PC-9 (cell line): ENCODE measurements around the gene KRT32. TPM values are rescaled to one million over a fixed set of nuclear protein-coding genes. Genes with fewer than 3 reads are reported as not detected.

Source experiments
- BruUV-seq: library from RNA; stranded (reverse); fragments of 400-500 nt; replicated peaks from 2 replicates; lab custom pipeline; 2021; lab: Mats Ljungman, UMichigan
- CTCF ChIA-PET: fragments of 300-600 bp; sonication (Branson Sonifier 250); formaldehyde crosslinking; loops from one replicate; lab custom pipeline; 2022; ENCODE audit warnings: antibody characterized with exemption; lab: Charles Lee
- POLR2A ChIA-PET: fragments of 300-600 bp; sonication (Branson Sonifier 250); formaldehyde crosslinking; loops from one replicate; lab custom pipeline; 2022; ENCODE audit warnings: antibody characterized with exemption; ENCODE audit not compliant: unreplicated experiment; lab: Charles Lee
- DNase-seq, 2 experiments: peaks; one replicate each; pipeline versions ENCODE4 v3.0.0 to v3.0.0-alpha.2; 2015 to 2022; ENCODE audit warnings: mixed read lengths in 1 of 2
- H2AFZ ChIP-seq: fragments of 200-600 bp; sonication (generic); 2 replicates; pipeline ENCODE4 v1.8.1; 2017; ENCODE audit warnings: antibody characterized with exemption
- H3F3A ChIP-seq: fragments of 200-600 bp; sonication (generic); 2 replicates; pipeline ENCODE4 v1.8.1; 2017; ENCODE audit warnings: antibody characterized with exemption, mild to moderate bottlenecking, low read depth; ENCODE audit not compliant: insufficient read depth
- H3K27ac ChIP-seq: fragments of 200-600 bp; sonication (generic); 2 replicates; pipeline ENCODE4 v1.6.1; 2016; ENCODE audit warnings: mixed run types
- H3K27me3 ChIP-seq: fragments of 200-600 bp; sonication (generic); 2 replicates; pipeline ENCODE4 v1.6.1; 2016; ENCODE audit warnings: low read depth, mixed run types; ENCODE audit not compliant: insufficient read depth
- H3K36me3 ChIP-seq: fragments of 200-600 bp; sonication (generic); 2 replicates; pipeline ENCODE4 v1.6.1; 2016; ENCODE audit warnings: low read depth, mixed run types
- H3K4me1 ChIP-seq: fragments of 200-600 bp; sonication (generic); replicated peaks from 2 replicates; pipeline ENCODE4 v1.6.1; 2016; ENCODE audit warnings: mixed run types; ENCODE audit not compliant: insufficient read depth
- H3K4me2 ChIP-seq: fragments of 200-600 bp; sonication (generic); 2 replicates; pipeline ENCODE4 v1.6.1; 2017; ENCODE audit warnings: mixed run types
- H3K4me3 ChIP-seq: fragments of 200-600 bp; sonication (generic); 2 replicates; pipeline ENCODE4 v1.6.1; 2016; ENCODE audit warnings: mixed run types
- H3K79me2 ChIP-seq: fragments of 200-600 bp; sonication (generic); 2 replicates; pipeline ENCODE4 v1.6.1; 2017; ENCODE audit warnings: low read depth, mixed run types
- H3K9me2 ChIP-seq: fragments of 200-600 bp; sonication (generic); 2 replicates; pipeline ENCODE4 v1.8.1; 2017; ENCODE audit warnings: mild to moderate bottlenecking; ENCODE audit not compliant: insufficient read depth
- H3K9me3 ChIP-seq: fragments of 200-600 bp; sonication (generic); 2 replicates; pipeline ENCODE4 v1.8.1; 2016; ENCODE audit warnings: low read depth; ENCODE audit not compliant: insufficient read depth
- H4K20me1 ChIP-seq: fragments of 200-600 bp; sonication (generic); 2 replicates; pipeline ENCODE4 v1.8.1; 2017; ENCODE audit not compliant: insufficient read depth
- EZH2 ChIP-seq: fragments of 200-600 bp; sonication (generic); IDR thresholded peaks from 2 replicates; pipeline ENCODE4 v1.8.0; 2017; ENCODE audit warnings: antibody characterized with exemption, low read depth
- intact Hi-C: fragments of 100-400 bp; cut with micrococcal nuclease; formaldehyde crosslinking; loops from one replicate; pipeline ENCODE4 v1.10.0; 2022; ENCODE audit not compliant: unreplicated experiment
- total RNA-seq: library from RNA; stranded (reverse); gene quantifications from 2 replicates; pipeline ENCODE4 v1.2.3, GENCODE V29; 2021
- TF ChIP-seq, protein P1 (sequence below): fragments of 200-600 bp; sonication (generic); conservative IDR thresholded peaks from 2 replicates; pipeline ENCODE4 v1.6.1; 2017; ENCODE audit warnings: mixed run types, antibody characterized with exemption, mild to moderate bottlenecking, moderate library complexity

Gene KRT32
- total RNA-seq, 1 experiment from 2014 or later, result not detected

DNA sequence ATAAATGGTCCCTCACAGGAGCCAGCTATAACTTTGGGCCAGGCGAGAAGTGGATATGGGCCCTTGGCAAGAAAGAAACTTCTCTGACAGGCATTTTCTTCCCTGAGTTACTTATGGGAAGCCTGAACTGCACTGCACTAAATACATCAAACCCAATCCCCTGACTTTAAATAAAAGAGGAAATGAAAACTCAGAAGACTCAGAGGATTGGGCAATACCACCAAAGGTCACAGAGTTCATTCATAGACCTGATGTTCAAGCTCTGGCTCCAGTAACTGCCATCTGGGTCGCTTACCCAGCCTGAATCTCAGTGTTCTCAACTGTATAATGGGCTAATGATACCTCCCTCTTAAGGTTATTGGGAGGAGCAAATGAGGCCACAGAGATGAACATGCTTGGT lies 12.9 kb upstream of the KRT32 start:
- no peak overlapping the region for H3K27ac ChIP-seq
- no peak overlapping the region for H3K4me2 ChIP-seq
- H3K4me1 ChIP-seq, result no peaks in the 10 kb centered on the region
- H3K9me2 ChIP-seq, result no peaks in the 10 kb centered on the region
- no peaks in the 10 kb centered on the region for H3K36me3 ChIP-seq
- TF ChIP-seq EZH2, result no peak
- TF ChIP-seq, protein P1, sequence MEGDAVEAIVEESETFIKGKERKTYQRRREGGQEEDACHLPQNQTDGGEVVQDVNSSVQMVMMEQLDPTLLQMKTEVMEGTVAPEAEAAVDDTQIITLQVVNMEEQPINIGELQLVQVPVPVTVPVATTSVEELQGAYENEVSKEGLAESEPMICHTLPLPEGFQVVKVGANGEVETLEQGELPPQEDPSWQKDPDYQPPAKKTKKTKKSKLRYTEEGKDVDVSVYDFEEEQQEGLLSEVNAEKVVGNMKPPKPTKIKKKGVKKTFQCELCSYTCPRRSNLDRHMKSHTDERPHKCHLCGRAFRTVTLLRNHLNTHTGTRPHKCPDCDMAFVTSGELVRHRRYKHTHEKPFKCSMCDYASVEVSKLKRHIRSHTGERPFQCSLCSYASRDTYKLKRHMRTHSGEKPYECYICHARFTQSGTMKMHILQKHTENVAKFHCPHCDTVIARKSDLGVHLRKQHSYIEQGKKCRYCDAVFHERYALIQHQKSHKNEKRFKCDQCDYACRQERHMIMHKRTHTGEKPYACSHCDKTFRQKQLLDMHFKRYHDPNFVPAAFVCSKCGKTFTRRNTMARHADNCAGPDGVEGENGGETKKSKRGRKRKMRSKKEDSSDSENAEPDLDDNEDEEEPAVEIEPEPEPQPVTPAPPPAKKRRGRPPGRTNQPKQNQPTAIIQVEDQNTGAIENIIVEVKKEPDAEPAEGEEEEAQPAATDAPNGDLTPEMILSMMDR, result no peak
- ChIA-PET POLR2A (no interaction called here), CTCF (no interaction called here)
- no peak for DNase-seq
- H3K4me3 ChIP-seq, result no peak overlapping the region
- no peak overlapping the region for H2AFZ ChIP-seq
- BruUV-seq, result no TSS peak
- H3K9me3 ChIP-seq, result no peaks in the 10 kb centered on the region
- intact Hi-C loops, result no loop called here
- no peaks in the 10 kb centered on the region for H4K20me1 ChIP-seq
- H3K27me3 ChIP-seq, result no peaks in the 10 kb centered on the region
- no peaks in the 10 kb centered on the region for H3F3A ChIP-seq
- no peaks in the 10 kb centered on the region for H3K79me2 ChIP-seq

DNA sequence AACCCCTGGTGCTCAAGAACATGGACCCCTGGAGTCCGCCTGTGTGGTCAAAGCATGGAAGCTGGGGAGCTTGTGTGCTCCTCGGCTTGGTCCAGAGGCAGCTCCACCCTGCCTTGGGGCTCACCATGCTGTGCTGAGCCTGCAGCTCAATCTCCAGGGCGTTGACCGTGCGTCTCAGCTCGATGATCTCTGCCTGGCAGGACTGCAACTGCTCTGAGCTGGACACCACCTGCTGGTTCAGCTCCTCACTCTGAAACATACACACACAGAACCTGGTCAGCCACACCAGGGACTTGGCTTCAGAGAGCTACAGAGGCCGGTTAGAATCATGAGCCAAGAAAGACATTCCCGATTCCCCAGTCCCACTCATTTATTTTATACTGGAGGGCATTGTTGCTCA lies 11.1 kb upstream of the KRT32 start:
- H3K4me2 ChIP-seq, result no peak overlapping the region
- TF ChIP-seq, protein P1, result no peak
- no peak for TF ChIP-seq EZH2
- H2AFZ ChIP-seq, result no peak overlapping the region
- H3K36me3 ChIP-seq, result no peaks in the 10 kb centered on the region
- CTCF ChIA-PET, result no interaction called here
- POLR2A ChIA-PET, result no interaction called here
- no peaks in the 10 kb centered on the region for H3K4me1 ChIP-seq
- no peak overlapping the region for H3K4me3 ChIP-seq
- no peaks in the 10 kb centered on the region for H4K20me1 ChIP-seq
- DNase-seq, result no peak
- no TSS peak for BruUV-seq
- H3F3A ChIP-seq, result no peaks in the 10 kb centered on the region
- no peaks in the 10 kb centered on the region for H3K9me2 ChIP-seq
- no peak overlapping the region for H3K27ac ChIP-seq
- intact Hi-C loops, result no loop called here
- H3K27me3 ChIP-seq, result no peaks in the 10 kb centered on the region
- H3K9me3 ChIP-seq, result no peaks in the 10 kb centered on the region
- H3K79me2 ChIP-seq, result no peaks in the 10 kb centered on the region

DNA sequence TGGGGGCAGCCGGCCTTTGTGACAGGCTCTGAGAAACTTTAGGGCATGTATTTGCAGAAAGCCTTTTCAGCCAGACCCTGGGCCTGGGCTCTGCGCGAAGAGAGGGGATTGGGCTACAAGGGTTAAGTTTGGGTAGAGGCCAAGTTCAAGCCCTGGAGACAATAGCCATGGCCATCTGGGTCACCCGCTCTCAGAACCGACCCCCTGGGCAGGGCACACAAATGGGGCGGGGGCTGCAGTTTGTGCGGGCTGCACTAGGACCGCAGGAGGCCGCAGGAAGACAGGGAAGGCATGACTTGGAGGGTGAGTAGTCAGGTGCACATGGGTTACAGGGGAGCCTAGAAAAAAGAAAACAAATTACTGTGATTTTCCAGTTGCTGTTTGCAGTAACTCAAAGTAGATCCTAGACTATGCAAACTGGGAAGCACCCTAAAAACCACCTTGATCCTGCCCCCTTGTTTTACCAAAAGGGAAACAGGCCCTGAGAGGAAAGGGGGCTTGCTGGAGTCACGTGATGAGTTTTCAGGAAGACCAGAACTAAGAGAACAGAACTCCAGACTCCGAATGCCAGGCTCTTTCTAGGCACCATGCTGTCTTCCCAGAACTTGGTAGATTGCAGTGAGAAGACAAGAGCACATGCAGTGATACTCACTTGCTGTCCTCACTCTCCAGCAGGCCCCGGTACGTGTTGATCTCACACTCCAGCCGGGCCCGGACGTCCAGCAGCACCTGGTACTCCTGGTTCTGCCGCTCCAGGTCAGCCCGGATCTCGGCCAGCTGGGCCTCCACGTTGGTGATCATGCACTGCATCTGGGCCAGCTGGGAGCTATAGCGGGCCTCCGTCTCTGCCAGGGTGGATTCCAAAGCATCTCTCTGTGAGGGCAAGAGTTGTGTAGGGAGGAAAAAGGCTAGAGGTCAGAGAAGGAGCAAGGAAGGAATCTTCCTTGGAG lies 10.0 kb upstream of the KRT32 start:
- H3K4me3 ChIP-seq, result no peak overlapping the region
- H3K4me1 ChIP-seq, result no peaks in the 10 kb centered on the region
- no peaks in the 10 kb centered on the region; the same call in 1 of the 2 replicates for H3K9me3 ChIP-seq
- no TSS peak for BruUV-seq
- ChIA-PET CTCF (no interaction called here), POLR2A (no interaction called here)
- H3F3A ChIP-seq, result no peaks in the 10 kb centered on the region
- H3K79me2 ChIP-seq, result no peaks in the 10 kb centered on the region
- no peaks in the 10 kb centered on the region for H3K27me3 ChIP-seq
- no peak overlapping the region for H3K27ac ChIP-seq
- TF ChIP-seq EZH2, result no peak
- TF ChIP-seq, protein P1, result no peak
- H2AFZ ChIP-seq, result no peak overlapping the region
- no peak for DNase-seq
- H3K9me2 ChIP-seq, result no peaks in the 10 kb centered on the region
- H4K20me1 ChIP-seq, result no peaks in the 10 kb centered on the region
- H3K4me2 ChIP-seq, result no peak overlapping the region
- no peaks in the 10 kb centered on the region for H3K36me3 ChIP-seq
- intact Hi-C loops, result no loop called here
